Upper lobe of left lung (tissue), 4 donors: ENCODE measurements around the gene APOE.

Experiments
- EP300 ChIP-seq, 4 donors: sonication (generic); formaldehyde crosslinking; IDR thresholded peaks; one replicate each; pipeline ENCODE4 v1.5.1; 2017; ENCODE audit warnings: antibody characterized with exemption in 4 of 4, control low read depth in 2 of 4
- POLR2A ChIP-seq, 4 donors: fragments of 450-650 bp; IDR thresholded peaks; one replicate each; pipeline ENCODE4 v1.5.1; 2016 to 2017; ENCODE audit warnings: antibody characterized with exemption in 4 of 4, mild to moderate bottlenecking in 2 of 4
- POLR2AphosphoS5 ChIP-seq, 2 donors: sonication (generic); formaldehyde crosslinking; IDR thresholded peaks; one replicate each; pipeline ENCODE4 v1.5.1; 2017; ENCODE audit warnings: antibody characterized with exemption in 2 of 2
- TF ChIP-seq, protein P1 (sequence below), 6 experiments: fragments of 450-650 bp in 4 of 6; fragments of 200-600 bp in 2 of 6; sonication (generic) in 2 of 6; IDR thresholded peaks; one replicate each; pipeline ENCODE4 v1.5.1; 2016 to 2019; ENCODE audit warnings: antibody characterized with exemption in 6 of 6

- TF ChIP-seq, protein P1, sequence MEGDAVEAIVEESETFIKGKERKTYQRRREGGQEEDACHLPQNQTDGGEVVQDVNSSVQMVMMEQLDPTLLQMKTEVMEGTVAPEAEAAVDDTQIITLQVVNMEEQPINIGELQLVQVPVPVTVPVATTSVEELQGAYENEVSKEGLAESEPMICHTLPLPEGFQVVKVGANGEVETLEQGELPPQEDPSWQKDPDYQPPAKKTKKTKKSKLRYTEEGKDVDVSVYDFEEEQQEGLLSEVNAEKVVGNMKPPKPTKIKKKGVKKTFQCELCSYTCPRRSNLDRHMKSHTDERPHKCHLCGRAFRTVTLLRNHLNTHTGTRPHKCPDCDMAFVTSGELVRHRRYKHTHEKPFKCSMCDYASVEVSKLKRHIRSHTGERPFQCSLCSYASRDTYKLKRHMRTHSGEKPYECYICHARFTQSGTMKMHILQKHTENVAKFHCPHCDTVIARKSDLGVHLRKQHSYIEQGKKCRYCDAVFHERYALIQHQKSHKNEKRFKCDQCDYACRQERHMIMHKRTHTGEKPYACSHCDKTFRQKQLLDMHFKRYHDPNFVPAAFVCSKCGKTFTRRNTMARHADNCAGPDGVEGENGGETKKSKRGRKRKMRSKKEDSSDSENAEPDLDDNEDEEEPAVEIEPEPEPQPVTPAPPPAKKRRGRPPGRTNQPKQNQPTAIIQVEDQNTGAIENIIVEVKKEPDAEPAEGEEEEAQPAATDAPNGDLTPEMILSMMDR (IDR thresholded peaks at IDR 0.05) = no peak
- TF ChIP-seq POLR2A (IDR thresholded peaks at IDR 0.05) (no peak), POLR2AphosphoS5 (IDR thresholded peaks at IDR 0.05) (no peak), EP300 (IDR thresholded peaks at IDR 0.05) (no peak)
Measured at GRCh38 chr19:44958090-44958489, 52.5 kb downstream of the APOE start.
